HCT116 (cell line): ENCODE data around the gene MIA. TPM values are rescaled to one million over a fixed set of nuclear protein-coding genes. Genes with fewer than 3 reads are reported as not detected.

ENCODE experiments used
- ATAC-seq: fragments of 200-7000 bp; cut with Tn5 transposase; 2 replicates; pipeline ENCODE4 v1.9.1; 2020; ENCODE audit warnings: mild to moderate bottlenecking, moderate library complexity
- BruUV-seq: library from RNA; stranded (reverse); fragments of 400-500 nt; replicated peaks from 2 replicates; lab custom pipeline; 2021; lab: Mats Ljungman, UMichigan
- CTCF ChIA-PET: fragments of 300-600 bp; sonication (Branson Sonifier 250); formaldehyde crosslinking; loops from one replicate; lab custom pipeline; 2021; ENCODE audit warnings: antibody characterized with exemption; lab: Charles Lee
- POLR2A ChIA-PET: fragments of 300-600, 350-600 bp; sonication (Branson Sonifier 250); formaldehyde crosslinking; loops from one replicate; lab custom pipeline; 2021; ENCODE audit warnings: antibody characterized with exemption; lab: Charles Lee
- RAD21 ChIA-PET, 2 experiments: fragments of 300-600 bp; sonication (Branson Sonifier 250); formaldehyde crosslinking; loops; one replicate each; lab custom pipeline; 2023; ENCODE audit warnings: low total read pairs in 2 of 2; ENCODE audit not compliant: uncharacterized antibody in 2 of 2, unreplicated experiment in 2 of 2, low non-redundant PET in 1 of 2; lab: Charles Lee
- DNase-seq: peaks from one replicate; pipeline ENCODE4 v3.0.0-alpha.2; 2010; ENCODE audit warnings: low read depth, low spot score
- H2AFZ ChIP-seq: fragments of 200-600 bp; shearing (Covaris generic), sonication (generic); 2 replicates; pipeline ENCODE4 v1.6.1; 2017; ENCODE audit warnings: low read depth, mixed run types, mixed read lengths, antibody characterized with exemption, low read length; ENCODE audit not compliant: poor library complexity, severe bottlenecking
- H3K27ac ChIP-seq: 2 replicates; pipeline ENCODE4 v1.5.1; 2012; ENCODE audit warnings: low read depth, low read length
- H3K27me3 ChIP-seq: fragments of 200-600 bp; sonication (generic); 2 replicates; pipeline ENCODE4 v1.6.1; 2016; ENCODE audit warnings: mixed run types, low read length, mixed read lengths; ENCODE audit not compliant: insufficient read depth
- H3K36me3 ChIP-seq, 2 experiments: fragments of 200-500 bp in 1 of 2; fragments of 200-600 bp in 1 of 2; sonication (Bioruptor generic) in 1 of 2; sonication (generic) in 1 of 2; 2 replicates each; pipeline versions ENCODE4 v1.5.1 to v1.6.1; 2014 to 2016; ENCODE audit warnings: low read length in 2 of 2, inconsistent platforms in 1 of 2, mixed read lengths in 1 of 2, mixed run types in 1 of 2; ENCODE audit not compliant: insufficient read depth in 2 of 2, control insufficient read depth in 1 of 2
- H3K4me1 ChIP-seq, 2 experiments: fragments of 200-600 bp in 1 of 2; sonication (generic) in 1 of 2; 2 replicates each; pipeline versions ENCODE4 v1.5.1 to v1.6.1; 2012 to 2017; ENCODE audit warnings: low read length in 2 of 2, inconsistent platforms in 1 of 2, mild to moderate bottlenecking in 1 of 2, mixed read lengths in 1 of 2, mixed run types in 1 of 2, moderate library complexity in 1 of 2; ENCODE audit not compliant: insufficient read depth in 2 of 2, control insufficient read depth in 1 of 2
- H3K4me2 ChIP-seq: fragments of 200-600 bp; sonication (generic); 2 replicates; pipeline ENCODE4 v1.6.1; 2017; ENCODE audit warnings: mixed run types, low read length, mixed read lengths
- H3K4me3 ChIP-seq, 2 experiments: fragments of 200-600 bp in 1 of 2; sonication (generic) in 1 of 2; replicated peaks in 1 of 2; 2 replicates each; pipeline ENCODE4 v1.5.1; 2011 to 2016; ENCODE audit warnings: low read length in 2 of 2, control low read depth in 1 of 2, low read depth in 1 of 2, mild to moderate bottlenecking in 1 of 2, mixed read lengths in 1 of 2, mixed run types in 1 of 2
- H3K79me2 ChIP-seq: fragments of 200-600 bp; sonication (generic); 2 replicates; pipeline ENCODE4 v1.6.1; 2017; ENCODE audit warnings: mild to moderate bottlenecking, mixed run types, low read length, moderate library complexity, mixed read lengths; ENCODE audit not compliant: insufficient read depth
- H3K9ac ChIP-seq: fragments of 200-600 bp; sonication (generic); 2 replicates; pipeline ENCODE4 v1.6.1; 2016; ENCODE audit warnings: low read length, mixed read lengths
- H3K9me2 ChIP-seq: fragments of 200-600 bp; sonication (generic), shearing (Covaris generic); 2 replicates; pipeline ENCODE4 v1.6.1; 2017; ENCODE audit warnings: mixed run types, mild to moderate bottlenecking, moderate library complexity; ENCODE audit not compliant: insufficient read depth
- H3K9me3 ChIP-seq, 2 experiments: fragments of 200-500 bp in 1 of 2; fragments of 200-600 bp in 1 of 2; sonication (Bioruptor generic) in 1 of 2; sonication (generic) in 1 of 2; 2 replicates each; pipeline ENCODE4 v1.6.1; 2014 to 2017; ENCODE audit warnings: low read length in 2 of 2, mixed read lengths in 2 of 2, inconsistent platforms in 1 of 2, low read depth in 1 of 2, mild to moderate bottlenecking in 1 of 2, mixed run types in 1 of 2, moderate library complexity in 1 of 2; ENCODE audit not compliant: control insufficient read depth in 1 of 2, insufficient read depth in 1 of 2
- H4K20me1 ChIP-seq: fragments of 200-600 bp; sonication (generic), shearing (Covaris generic); 2 replicates; pipeline ENCODE4 v1.6.1; 2017; ENCODE audit warnings: mixed run types, mild to moderate bottlenecking, moderate library complexity; ENCODE audit not compliant: insufficient read depth
- EGR1 ChIP-seq: IDR thresholded peaks from 2 replicates; pipeline ENCODE4 v1.6.1; 2012; ENCODE audit warnings: low read depth
- ELF1 ChIP-seq: IDR thresholded peaks from 2 replicates; pipeline ENCODE4 v1.6.1; 2012; ENCODE audit warnings: low read depth, borderline replicate concordance
- EZH2 ChIP-seq: fragments of 200-600 bp; sonication (generic); IDR thresholded peaks from 2 replicates; pipeline ENCODE4 v1.6.1; 2017; ENCODE audit warnings: antibody characterized with exemption, mixed run types
- EZH2phosphoT487 ChIP-seq: fragments of 200-600 bp; IDR thresholded peaks from 2 replicates; pipeline ENCODE4 v1.6.1; 2018; ENCODE audit warnings: antibody characterized with exemption, borderline replicate concordance
- FOSL1 ChIP-seq: IDR thresholded peaks from 2 replicates; pipeline ENCODE4 v1.6.1; 2012; ENCODE audit warnings: low read depth
- JUND ChIP-seq: IDR thresholded peaks from 2 replicates; pipeline ENCODE4 v1.6.1; 2012
- POLR2AphosphoS5 ChIP-seq: IDR thresholded peaks from 2 replicates; pipeline ENCODE4 v1.6.1; 2011; ENCODE audit warnings: mild to moderate bottlenecking, low read depth, low read length, moderate library complexity
- RAD21 ChIP-seq: IDR thresholded peaks from 2 replicates; pipeline ENCODE4 v1.6.1; 2012; ENCODE audit warnings: low read depth, mild to moderate bottlenecking
- SP1 ChIP-seq: IDR thresholded peaks from 2 replicates; pipeline ENCODE4 v1.6.1; 2012; ENCODE audit warnings: low read depth
- TCF7L2 ChIP-seq: IDR thresholded peaks from 2 replicates; pipeline ENCODE4 v1.7.0; 2011; ENCODE audit warnings: borderline replicate concordance, inconsistent platforms; ENCODE audit not compliant: insufficient read depth, insufficient read length; ENCODE audit errors: extremely low read depth
- ZFX ChIP-seq: fragments of 450-650 bp; IDR thresholded peaks from 2 replicates; pipeline ENCODE4 v1.6.1; 2017
- intact Hi-C: fragments of 100-400 bp; cut with micrococcal nuclease; formaldehyde crosslinking; loops from 2 replicates; pipeline ENCODE4 v1.10.0; 2022
- total RNA-seq: library from RNA; stranded (reverse); gene quantifications from one replicate; pipeline ENCODE4 v1.2.1, GENCODE V29; 2021; ENCODE audit not compliant: unreplicated experiment
- TF ChIP-seq, protein P1 (sequence below): IDR thresholded peaks from 2 replicates; pipeline ENCODE4 v1.6.1; 2012
- TF ChIP-seq, protein P2 (sequence below): IDR thresholded peaks from 2 replicates; pipeline ENCODE4 v1.6.1; 2011; ENCODE audit warnings: mild to moderate bottlenecking, low read length, moderate library complexity; ENCODE audit not compliant: insufficient replicate concordance; ENCODE audit errors: extremely low read depth
- TF ChIP-seq, protein P3 (sequence below): IDR thresholded peaks from 2 replicates; pipeline ENCODE4 v1.6.1; 2012

Gene MIA
- total RNA-seq, 1 experiment from 2014 or later, result 1.4 TPM

DNA sequence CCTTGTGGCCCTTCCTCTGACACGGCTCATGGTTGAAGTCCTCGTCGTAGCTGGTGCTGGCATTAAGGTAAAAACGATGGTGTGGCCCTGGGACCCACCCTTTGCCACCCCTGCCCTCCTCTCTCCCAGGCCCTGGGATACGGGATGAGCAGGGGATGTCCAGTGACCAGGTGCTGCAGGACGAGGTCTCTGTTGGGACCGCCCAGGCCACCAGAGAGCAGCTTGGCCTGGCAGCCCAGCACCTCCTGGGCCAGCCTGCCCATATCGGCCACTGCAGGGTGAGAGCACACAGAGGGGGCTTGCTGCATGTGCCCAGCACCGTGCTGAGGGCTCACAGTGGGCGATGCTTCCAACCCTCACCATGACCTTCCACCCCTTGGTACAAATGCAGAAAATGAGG lies 31.4 kb upstream of the MIA start:
- H3K79me2 ChIP-seq, result no peaks in the 10 kb centered on the region
- CTCF ChIA-PET, result interaction anchor here (1.2 kb wide), 2 partner anchors 12 to 34 kb away, joined by 3 read pairs; partner anchors contain the start of gene RAB4B
- intact Hi-C loops, result no loop called here
- H3K4me1 ChIP-seq, result peaks cover 11 to 14% of the 10 kb centered on the region in 2 experiments; a peak in 2 of 4 replicates
- no peaks in the 10 kb centered on the region for H4K20me1 ChIP-seq
- no peaks in the 10 kb centered on the region for H3K36me3 ChIP-seq
- H3K9me2 ChIP-seq, result no peaks in the 10 kb centered on the region
- H3K9ac ChIP-seq, result no peak overlapping the region
- H3K9me3 ChIP-seq, result no peaks in the 10 kb centered on the region
- DNase-seq, result no peak
- ATAC-seq, result no peak
- RAD21 ChIA-PET, result no interaction called here
- no TSS peak for BruUV-seq
- no peak overlapping the region for H2AFZ ChIP-seq
- no peak overlapping the region for H3K4me3 ChIP-seq
- POLR2A ChIA-PET, result interaction anchor here (1.1 kb wide), 1 partner anchor 10 kb away, joined by 3 read pairs; no protein-coding TSS in a partner anchor
- no peak overlapping the region for H3K27ac ChIP-seq
- no peak overlapping the region for H3K4me2 ChIP-seq
- no peaks in the 10 kb centered on the region for H3K27me3 ChIP-seq
- TF ChIP-seq ELF1 (no peak), SP1 (no peak), EGR1 (no peak), FOSL1 (no peak), JUND (no peak), EZH2 (no peak), RAD21 (no peak), TCF7L2 (no peak), EZH2phosphoT487 (no peak), POLR2AphosphoS5 (no peak), ZFX (no peak)
- TF ChIP-seq, protein P1, sequence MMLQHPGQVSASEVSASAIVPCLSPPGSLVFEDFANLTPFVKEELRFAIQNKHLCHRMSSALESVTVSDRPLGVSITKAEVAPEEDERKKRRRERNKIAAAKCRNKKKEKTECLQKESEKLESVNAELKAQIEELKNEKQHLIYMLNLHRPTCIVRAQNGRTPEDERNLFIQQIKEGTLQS, result no peak
- TF ChIP-seq, protein P2, sequence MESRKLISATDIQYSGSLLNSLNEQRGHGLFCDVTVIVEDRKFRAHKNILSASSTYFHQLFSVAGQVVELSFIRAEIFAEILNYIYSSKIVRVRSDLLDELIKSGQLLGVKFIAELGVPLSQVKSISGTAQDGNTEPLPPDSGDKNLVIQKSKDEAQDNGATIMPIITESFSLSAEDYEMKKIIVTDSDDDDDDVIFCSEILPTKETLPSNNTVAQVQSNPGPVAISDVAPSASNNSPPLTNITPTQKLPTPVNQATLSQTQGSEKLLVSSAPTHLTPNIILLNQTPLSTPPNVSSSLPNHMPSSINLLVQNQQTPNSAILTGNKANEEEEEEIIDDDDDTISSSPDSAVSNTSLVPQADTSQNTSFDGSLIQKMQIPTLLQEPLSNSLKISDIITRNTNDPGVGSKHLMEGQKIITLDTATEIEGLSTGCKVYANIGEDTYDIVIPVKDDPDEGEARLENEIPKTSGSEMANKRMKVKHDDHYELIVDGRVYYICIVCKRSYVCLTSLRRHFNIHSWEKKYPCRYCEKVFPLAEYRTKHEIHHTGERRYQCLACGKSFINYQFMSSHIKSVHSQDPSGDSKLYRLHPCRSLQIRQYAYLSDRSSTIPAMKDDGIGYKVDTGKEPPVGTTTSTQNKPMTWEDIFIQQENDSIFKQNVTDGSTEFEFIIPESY, result no peak
- TF ChIP-seq, protein P3, sequence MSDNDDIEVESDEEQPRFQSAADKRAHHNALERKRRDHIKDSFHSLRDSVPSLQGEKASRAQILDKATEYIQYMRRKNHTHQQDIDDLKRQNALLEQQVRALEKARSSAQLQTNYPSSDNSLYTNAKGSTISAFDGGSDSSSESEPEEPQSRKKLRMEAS, result no peak
